ENCODE measurements around the gene CINP. TPM values are rescaled to one million over a fixed set of nuclear protein-coding genes. Genes with fewer than 3 reads are reported as not detected.

CINP gene
- total and polyA plus RNA-seq, 2 of the 8 experiments (the other 6 are each of a cell fraction or from before 2014, with no cell fraction given), result 47.8 to 51.6 TPM

DNA sequence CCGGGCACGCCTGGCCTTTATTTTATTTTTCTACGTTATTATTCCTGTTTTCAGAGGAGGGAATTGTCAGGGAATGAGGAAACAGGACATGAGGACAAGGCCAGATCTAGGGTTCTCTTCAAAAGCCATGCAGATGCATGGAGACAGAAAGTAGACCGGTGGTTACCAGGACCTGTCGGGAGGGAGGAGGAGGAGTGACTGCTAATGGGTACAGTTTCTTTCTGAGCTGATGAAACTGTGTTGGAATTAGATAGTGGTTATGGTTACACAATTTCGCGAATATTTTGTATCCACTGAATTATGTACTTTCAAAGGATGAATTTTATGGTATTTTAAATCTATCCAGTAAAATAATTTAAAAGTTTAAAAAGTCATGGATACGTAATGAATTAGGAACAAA is 31.9 kb downstream of the CINP start (continued):
- TF ChIP-seq, protein P1, sequence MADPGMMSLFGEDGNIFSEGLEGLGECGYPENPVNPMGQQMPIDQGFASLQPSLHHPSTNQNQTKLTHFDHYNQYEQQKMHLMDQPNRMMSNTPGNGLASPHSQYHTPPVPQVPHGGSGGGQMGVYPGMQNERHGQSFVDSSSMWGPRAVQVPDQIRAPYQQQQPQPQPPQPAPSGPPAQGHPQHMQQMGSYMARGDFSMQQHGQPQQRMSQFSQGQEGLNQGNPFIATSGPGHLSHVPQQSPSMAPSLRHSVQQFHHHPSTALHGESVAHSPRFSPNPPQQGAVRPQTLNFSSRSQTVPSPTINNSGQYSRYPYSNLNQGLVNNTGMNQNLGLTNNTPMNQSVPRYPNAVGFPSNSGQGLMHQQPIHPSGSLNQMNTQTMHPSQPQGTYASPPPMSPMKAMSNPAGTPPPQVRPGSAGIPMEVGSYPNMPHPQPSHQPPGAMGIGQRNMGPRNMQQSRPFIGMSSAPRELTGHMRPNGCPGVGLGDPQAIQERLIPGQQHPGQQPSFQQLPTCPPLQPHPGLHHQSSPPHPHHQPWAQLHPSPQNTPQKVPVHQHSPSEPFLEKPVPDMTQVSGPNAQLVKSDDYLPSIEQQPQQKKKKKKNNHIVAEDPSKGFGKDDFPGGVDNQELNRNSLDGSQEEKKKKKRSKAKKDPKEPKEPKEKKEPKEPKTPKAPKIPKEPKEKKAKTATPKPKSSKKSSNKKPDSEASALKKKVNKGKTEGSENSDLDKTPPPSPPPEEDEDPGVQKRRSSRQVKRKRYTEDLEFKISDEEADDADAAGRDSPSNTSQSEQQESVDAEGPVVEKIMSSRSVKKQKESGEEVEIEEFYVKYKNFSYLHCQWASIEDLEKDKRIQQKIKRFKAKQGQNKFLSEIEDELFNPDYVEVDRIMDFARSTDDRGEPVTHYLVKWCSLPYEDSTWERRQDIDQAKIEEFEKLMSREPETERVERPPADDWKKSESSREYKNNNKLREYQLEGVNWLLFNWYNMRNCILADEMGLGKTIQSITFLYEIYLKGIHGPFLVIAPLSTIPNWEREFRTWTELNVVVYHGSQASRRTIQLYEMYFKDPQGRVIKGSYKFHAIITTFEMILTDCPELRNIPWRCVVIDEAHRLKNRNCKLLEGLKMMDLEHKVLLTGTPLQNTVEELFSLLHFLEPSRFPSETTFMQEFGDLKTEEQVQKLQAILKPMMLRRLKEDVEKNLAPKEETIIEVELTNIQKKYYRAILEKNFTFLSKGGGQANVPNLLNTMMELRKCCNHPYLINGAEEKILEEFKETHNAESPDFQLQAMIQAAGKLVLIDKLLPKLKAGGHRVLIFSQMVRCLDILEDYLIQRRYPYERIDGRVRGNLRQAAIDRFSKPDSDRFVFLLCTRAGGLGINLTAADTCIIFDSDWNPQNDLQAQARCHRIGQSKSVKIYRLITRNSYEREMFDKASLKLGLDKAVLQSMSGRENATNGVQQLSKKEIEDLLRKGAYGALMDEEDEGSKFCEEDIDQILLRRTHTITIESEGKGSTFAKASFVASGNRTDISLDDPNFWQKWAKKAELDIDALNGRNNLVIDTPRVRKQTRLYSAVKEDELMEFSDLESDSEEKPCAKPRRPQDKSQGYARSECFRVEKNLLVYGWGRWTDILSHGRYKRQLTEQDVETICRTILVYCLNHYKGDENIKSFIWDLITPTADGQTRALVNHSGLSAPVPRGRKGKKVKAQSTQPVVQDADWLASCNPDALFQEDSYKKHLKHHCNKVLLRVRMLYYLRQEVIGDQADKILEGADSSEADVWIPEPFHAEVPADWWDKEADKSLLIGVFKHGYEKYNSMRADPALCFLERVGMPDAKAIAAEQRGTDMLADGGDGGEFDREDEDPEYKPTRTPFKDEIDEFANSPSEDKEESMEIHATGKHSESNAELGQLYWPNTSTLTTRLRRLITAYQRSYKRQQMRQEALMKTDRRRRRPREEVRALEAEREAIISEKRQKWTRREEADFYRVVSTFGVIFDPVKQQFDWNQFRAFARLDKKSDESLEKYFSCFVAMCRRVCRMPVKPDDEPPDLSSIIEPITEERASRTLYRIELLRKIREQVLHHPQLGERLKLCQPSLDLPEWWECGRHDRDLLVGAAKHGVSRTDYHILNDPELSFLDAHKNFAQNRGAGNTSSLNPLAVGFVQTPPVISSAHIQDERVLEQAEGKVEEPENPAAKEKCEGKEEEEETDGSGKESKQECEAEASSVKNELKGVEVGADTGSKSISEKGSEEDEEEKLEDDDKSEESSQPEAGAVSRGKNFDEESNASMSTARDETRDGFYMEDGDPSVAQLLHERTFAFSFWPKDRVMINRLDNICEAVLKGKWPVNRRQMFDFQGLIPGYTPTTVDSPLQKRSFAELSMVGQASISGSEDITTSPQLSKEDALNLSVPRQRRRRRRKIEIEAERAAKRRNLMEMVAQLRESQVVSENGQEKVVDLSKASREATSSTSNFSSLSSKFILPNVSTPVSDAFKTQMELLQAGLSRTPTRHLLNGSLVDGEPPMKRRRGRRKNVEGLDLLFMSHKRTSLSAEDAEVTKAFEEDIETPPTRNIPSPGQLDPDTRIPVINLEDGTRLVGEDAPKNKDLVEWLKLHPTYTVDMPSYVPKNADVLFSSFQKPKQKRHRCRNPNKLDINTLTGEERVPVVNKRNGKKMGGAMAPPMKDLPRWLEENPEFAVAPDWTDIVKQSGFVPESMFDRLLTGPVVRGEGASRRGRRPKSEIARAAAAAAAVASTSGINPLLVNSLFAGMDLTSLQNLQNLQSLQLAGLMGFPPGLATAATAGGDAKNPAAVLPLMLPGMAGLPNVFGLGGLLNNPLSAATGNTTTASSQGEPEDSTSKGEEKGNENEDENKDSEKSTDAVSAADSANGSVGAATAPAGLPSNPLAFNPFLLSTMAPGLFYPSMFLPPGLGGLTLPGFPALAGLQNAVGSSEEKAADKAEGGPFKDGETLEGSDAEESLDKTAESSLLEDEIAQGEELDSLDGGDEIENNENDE (IDR thresholded peaks at IDR 0.05; ENCODE audit: insufficient replicate concordance, low read length), result no peak
- TF ChIP-seq NRF1 (IDR thresholded peaks at IDR 0.05; ENCODE audit: low read depth, low read length) (no peak), GABPA (IDR thresholded peaks at IDR 0.05; ENCODE audit: borderline replicate concordance, insufficient read depth, low read length) (no peak)
- TF ChIP-seq, protein P2, sequence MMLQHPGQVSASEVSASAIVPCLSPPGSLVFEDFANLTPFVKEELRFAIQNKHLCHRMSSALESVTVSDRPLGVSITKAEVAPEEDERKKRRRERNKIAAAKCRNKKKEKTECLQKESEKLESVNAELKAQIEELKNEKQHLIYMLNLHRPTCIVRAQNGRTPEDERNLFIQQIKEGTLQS (IDR thresholded peaks at IDR 0.05; ENCODE audit: insufficient read depth, low read depth, low read length), result no peak
